Uterus (tissue), 4 donors: ENCODE measurements around the gene PAMR1. TPM values are rescaled to one million over a fixed set of nuclear protein-coding genes. Genes with fewer than 3 reads are reported as not detected.

Experiments used
- DNase-seq, 2 donors: peaks; one replicate each; pipeline ENCODE4 v3.0.0-alpha.2; 2019 to 2020
- H3K27ac ChIP-seq, 2 donors: fragments of 200-600 bp; sonication (generic); 1 replicate in 1 of 2; 2 replicates in 1 of 2; pipeline ENCODE4 v1.5.1; 2016 to 2018
- H3K27me3 ChIP-seq, 2 donors: fragments of 200-600 bp; sonication (generic); one replicate each; pipeline ENCODE4 v1.5.1; 2018 to 2019; ENCODE audit warnings: control low read depth in 1 of 2
- H3K36me3 ChIP-seq, 2 donors: fragments of 200-600 bp; sonication (generic); one replicate each; pipeline ENCODE4 v1.5.1; 2019; ENCODE audit warnings: control low read depth in 1 of 2
- H3K4me1 ChIP-seq, 2 donors: fragments of 200-600 bp; sonication (generic); one replicate each; pipeline ENCODE4 v1.5.1; 2018 to 2019; ENCODE audit warnings: control low read depth in 1 of 2
- H3K4me3 ChIP-seq, 2 donors: fragments of 200-600 bp; sonication (generic); 1 replicate in 1 of 2; 2 replicates in 1 of 2; pipeline ENCODE4 v1.5.1; 2018 to 2019; ENCODE audit warnings: mild to moderate bottlenecking in 1 of 2
- H3K9me3 ChIP-seq, 2 donors: fragments of 200-600 bp; sonication (generic); one replicate each; pipeline ENCODE4 v1.5.1; 2019; ENCODE audit warnings: control low read depth in 1 of 2
- POLR2A ChIP-seq, 2 donors: fragments of 450-650 bp; IDR thresholded peaks; one replicate each; pipeline ENCODE4 v1.6.1; 2016; ENCODE audit warnings: antibody characterized with exemption in 2 of 2, mild to moderate bottlenecking in 1 of 2, moderate library complexity in 1 of 2
- intact Hi-C: fragments of 100-400 bp; cut with DNase I; formaldehyde crosslinking; loops from one replicate; pipeline ENCODE4 v1.15.1; 2023; ENCODE audit warnings: low total_unique reads
- total RNA-seq, 4 donors: library from RNA; depleted of rRNA in 3 of 4; stranded (reverse); fragments of >200 nt in 3 of 4; gene quantifications; one replicate each; pipeline versions ENCODE4 v1.1.0 to v1.2.4, GENCODE V29; 2014 to 2023
- TF ChIP-seq, protein P1 (sequence below), 4 experiments: fragments of 200-600 bp in 2 of 4; fragments of 450-650 bp in 2 of 4; sonication (generic) in 2 of 4; IDR thresholded peaks; one replicate each; pipeline ENCODE4 v1.5.1; 2016 to 2019; ENCODE audit warnings: antibody characterized with exemption in 4 of 4, mild to moderate bottlenecking in 2 of 4, moderate library complexity in 1 of 4
- donor health status: DM: yes; HTN: yes; CAD: no.

Gene PAMR1
- total RNA-seq, 4 donors from 2014 or later: 26.8 to 172 (median 53.6) TPM

DNA sequence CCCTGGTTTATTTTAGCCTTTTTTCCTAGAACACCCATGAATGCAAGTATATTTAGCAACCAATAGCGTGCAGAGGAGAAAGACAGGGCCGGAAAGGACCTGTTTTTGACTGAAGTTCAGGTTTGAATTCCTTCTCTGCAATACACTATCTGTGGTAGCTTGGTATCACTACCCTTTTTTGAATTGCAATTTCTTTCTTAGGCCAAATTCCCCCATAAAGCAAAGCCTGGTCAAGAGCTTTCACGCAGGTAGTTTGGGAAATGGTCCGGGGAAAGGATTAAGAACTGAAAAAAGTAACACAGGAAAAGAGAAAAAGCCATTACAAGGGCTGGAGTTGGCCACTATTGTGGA lies 38.8 kb upstream of the PAMR1 start:
- Histone ChIP-seq H3K4me3 (no peak overlapping the region), H3K9me3 (no peaks in the 10 kb centered on the region), H3K27ac (no peak overlapping the region), H3K36me3 (no peaks in the 10 kb centered on the region), H3K27me3 (no peaks in the 10 kb centered on the region), H3K4me1 (no peaks in the 10 kb centered on the region)
- no peak for DNase-seq
- intact Hi-C loops: no loop called here
- TF ChIP-seq POLR2A (IDR thresholded peaks at IDR 0.05): no peak
- TF ChIP-seq, protein P1, sequence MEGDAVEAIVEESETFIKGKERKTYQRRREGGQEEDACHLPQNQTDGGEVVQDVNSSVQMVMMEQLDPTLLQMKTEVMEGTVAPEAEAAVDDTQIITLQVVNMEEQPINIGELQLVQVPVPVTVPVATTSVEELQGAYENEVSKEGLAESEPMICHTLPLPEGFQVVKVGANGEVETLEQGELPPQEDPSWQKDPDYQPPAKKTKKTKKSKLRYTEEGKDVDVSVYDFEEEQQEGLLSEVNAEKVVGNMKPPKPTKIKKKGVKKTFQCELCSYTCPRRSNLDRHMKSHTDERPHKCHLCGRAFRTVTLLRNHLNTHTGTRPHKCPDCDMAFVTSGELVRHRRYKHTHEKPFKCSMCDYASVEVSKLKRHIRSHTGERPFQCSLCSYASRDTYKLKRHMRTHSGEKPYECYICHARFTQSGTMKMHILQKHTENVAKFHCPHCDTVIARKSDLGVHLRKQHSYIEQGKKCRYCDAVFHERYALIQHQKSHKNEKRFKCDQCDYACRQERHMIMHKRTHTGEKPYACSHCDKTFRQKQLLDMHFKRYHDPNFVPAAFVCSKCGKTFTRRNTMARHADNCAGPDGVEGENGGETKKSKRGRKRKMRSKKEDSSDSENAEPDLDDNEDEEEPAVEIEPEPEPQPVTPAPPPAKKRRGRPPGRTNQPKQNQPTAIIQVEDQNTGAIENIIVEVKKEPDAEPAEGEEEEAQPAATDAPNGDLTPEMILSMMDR (IDR thresholded peaks at IDR 0.05): no peak

DNA sequence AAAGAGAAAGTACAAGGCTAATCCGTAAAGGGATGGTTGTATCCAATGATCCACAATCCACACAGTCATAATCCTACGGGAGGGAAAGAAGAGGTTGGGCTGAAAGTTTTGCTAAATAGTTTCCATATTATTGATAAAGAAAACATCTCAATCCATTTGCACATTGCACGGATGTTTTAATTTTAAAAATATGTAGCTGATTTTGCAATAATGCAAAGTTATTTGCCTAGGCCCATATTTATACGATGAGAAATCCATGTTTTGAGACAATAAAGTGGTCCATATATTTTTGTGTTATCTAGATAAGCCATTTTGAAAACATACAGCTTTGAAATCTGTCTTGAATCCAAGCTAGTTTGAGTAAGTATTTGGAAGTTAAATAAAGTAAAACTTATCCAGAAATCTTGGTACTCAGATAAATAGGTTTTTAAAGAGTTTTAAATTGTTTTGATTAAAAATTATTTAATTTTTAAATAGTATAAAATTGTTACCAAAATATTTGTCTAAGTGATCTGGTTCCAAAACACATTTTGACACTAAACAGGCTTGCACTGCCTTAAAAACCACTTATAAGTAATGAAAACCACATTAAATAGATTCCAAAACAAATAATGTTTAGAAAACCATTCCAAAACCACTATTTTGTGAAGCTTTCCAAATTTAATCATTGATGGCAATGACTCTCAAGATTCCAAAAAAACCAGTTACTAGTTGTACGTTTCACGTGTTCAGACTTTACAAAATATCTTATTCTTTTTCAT lies 38.2 kb upstream of the PAMR1 start:
- TF ChIP-seq, protein P1 (IDR thresholded peaks at IDR 0.05): no peak
- no peak for TF ChIP-seq POLR2A (IDR thresholded peaks at IDR 0.05)

DNA sequence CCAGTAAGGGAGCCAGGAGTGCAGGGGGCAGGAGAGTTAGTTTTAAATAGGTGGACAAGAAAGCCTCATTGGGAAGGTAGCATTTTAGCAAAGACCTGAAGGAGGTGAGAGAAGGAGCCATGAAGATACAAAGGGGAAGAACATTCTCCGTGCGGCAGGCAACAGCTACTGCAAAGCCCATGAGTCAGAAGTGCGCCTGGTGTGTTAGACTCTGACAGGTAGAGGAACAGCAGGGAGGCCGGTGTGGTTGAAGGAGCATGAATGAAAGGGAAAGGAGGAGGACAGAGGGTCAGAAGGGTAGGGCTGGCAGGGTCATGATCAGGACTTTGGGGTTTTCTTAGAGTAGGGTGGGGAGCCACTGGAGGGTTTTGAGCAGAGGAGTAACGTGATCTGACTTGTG lies 34.5 kb upstream of the PAMR1 start:
- H3K27me3 ChIP-seq: no peaks in the 10 kb centered on the region
- no peaks in the 10 kb centered on the region for H3K9me3 ChIP-seq
- no peak for DNase-seq
- H3K27ac ChIP-seq: no peak overlapping the region
- no peak overlapping the region for H3K4me3 ChIP-seq
- no peak for TF ChIP-seq POLR2A (IDR thresholded peaks at IDR 0.05)
- TF ChIP-seq, protein P1 (IDR thresholded peaks at IDR 0.05): no peak
- H3K4me1 ChIP-seq: no peaks in the 10 kb centered on the region
- intact Hi-C loops: no loop called here
- H3K36me3 ChIP-seq: no peaks in the 10 kb centered on the region

More for the DNA sequence above, 38.2 kb upstream of the PAMR1 start:
- Histone ChIP-seq H3K4me1 (no peaks in the 10 kb centered on the region), H3K27ac (no peak overlapping the region), H3K4me3 (no peak overlapping the region), H3K9me3 (no peaks in the 10 kb centered on the region), H3K36me3 (no peaks in the 10 kb centered on the region), H3K27me3 (no peaks in the 10 kb centered on the region)
- DNase-seq: no peak
- intact Hi-C loops: no loop called here

DNA sequence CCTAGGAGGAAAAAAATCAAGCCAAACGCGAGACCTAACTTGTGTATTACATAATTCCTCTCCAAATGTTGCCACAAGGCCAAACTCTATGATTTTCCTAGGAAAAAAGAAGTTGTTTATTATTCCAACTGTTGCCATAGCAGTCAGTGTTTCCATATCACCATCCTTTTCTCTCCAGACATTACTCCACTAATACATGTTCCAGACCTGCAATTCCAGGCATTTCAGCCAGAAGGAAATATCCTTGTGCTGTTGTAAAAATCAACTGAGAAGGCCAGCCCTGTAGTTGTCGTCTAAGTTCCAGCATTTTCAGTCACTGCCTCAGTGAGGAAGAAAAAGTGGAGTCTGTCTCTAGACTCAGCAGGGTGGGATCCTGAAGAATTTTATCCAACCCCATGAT lies 33.1 kb upstream of the PAMR1 start:
- TF ChIP-seq, protein P1 (IDR thresholded peaks at IDR 0.05): peak in 2 of 4 experiments; percentile 22 to 33
- TF ChIP-seq POLR2A (IDR thresholded peaks at IDR 0.05): no peak
- intact Hi-C loops: no loop called here
- Histone ChIP-seq H3K4me3 (no peak overlapping the region), H3K9me3 (no peaks in the 10 kb centered on the region), H3K36me3 (no peaks in the 10 kb centered on the region), H3K27ac (no peak overlapping the region), H3K27me3 (no peaks in the 10 kb centered on the region), H3K4me1 (no peaks in the 10 kb centered on the region)
- DNase-seq: no peak

DNA sequence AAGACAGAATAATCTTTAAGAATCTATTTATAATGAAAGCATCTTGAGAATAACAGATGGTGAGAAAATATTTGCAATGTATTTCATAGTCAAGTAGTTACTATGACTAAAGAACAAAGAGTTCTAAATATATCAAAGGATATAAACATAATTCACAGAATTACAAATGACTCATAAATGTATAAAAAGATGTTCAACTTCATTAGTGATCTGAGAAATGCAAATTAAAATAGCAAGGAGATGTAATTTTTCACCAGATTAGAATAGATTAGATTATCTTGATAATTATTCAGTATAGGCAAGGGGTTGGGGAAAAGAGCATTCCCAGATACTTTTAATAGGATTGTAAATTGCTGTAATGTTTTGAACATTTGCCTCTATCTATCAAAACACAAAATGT lies 30.1 kb upstream of the PAMR1 start:
- H3K9me3 ChIP-seq: no peaks in the 10 kb centered on the region
- intact Hi-C loops: no loop called here
- DNase-seq: no peak
- no peaks in the 10 kb centered on the region for H3K36me3 ChIP-seq
- H3K4me3 ChIP-seq: no peak overlapping the region
- no peaks in the 10 kb centered on the region for H3K27me3 ChIP-seq
- no peaks in the 10 kb centered on the region for H3K4me1 ChIP-seq
- H3K27ac ChIP-seq: no peak overlapping the region
- no peak for TF ChIP-seq POLR2A (IDR thresholded peaks at IDR 0.05)
- TF ChIP-seq, protein P1 (IDR thresholded peaks at IDR 0.05): no peak
